Activated T-helper 2 cell treated with anti-CD3 and anti-CD28 coated beads, Interferon-gamma antibody, Interleukin-2, Interleukin-4, amounts not matched to agents 10 μg/mL and 5 μg/mL and 100 μg/mL, durations not matched to agents 14 hours and 24 hours and 36 hours (primary cell): ENCODE measurements around the gene NADK2. TPM values are rescaled to one million over a fixed set of nuclear protein-coding genes. Genes with fewer than 3 reads are reported as not detected.
"Not testable (repeated sequence)": the region's sequence is repeated elsewhere in the genome, so short reads cannot be mapped to it uniquely, and the experiment has no call there.

Source experiments
- DNase-seq: peaks from one replicate; pipeline ENCODE4 v3.0.0; 2021; ENCODE audit warnings: low spot score
- H3K27ac Mint-ChIP-seq: one replicate; pipeline ENCODE4 v1.8.0; 2021; ENCODE audit warnings: mixed read lengths
- H3K27me3 Mint-ChIP-seq: one replicate; pipeline ENCODE4 v1.8.0; 2021; ENCODE audit warnings: low read depth, mixed read lengths
- H3K36me3 Mint-ChIP-seq: one replicate; pipeline ENCODE4 v1.8.0; 2021; ENCODE audit warnings: low read depth, mixed read lengths
- H3K4me1 Mint-ChIP-seq: one replicate; pipeline ENCODE4 v1.8.0; 2021; ENCODE audit warnings: low read depth, mixed read lengths
- H3K4me3 Mint-ChIP-seq: one replicate; pipeline ENCODE4 v1.8.0; 2021; ENCODE audit warnings: low read depth, mild to moderate bottlenecking, moderate library complexity, mixed read lengths
- H3K9me3 Mint-ChIP-seq: one replicate; pipeline ENCODE4 v1.8.0; 2021; ENCODE audit warnings: mixed read lengths
- intact Hi-C: fragments of 100-400 bp; cut with micrococcal nuclease; formaldehyde crosslinking; loops from one replicate; pipeline ENCODE4 v1.15.1; 2023
- total RNA-seq: library from RNA; stranded (reverse); gene quantifications from 2 replicates; pipeline ENCODE4 v1.2.3, GENCODE V29; 2022

NADK2 gene
- 17.8 and 19.4 TPM in 2 replicates for total RNA-seq

DNA sequence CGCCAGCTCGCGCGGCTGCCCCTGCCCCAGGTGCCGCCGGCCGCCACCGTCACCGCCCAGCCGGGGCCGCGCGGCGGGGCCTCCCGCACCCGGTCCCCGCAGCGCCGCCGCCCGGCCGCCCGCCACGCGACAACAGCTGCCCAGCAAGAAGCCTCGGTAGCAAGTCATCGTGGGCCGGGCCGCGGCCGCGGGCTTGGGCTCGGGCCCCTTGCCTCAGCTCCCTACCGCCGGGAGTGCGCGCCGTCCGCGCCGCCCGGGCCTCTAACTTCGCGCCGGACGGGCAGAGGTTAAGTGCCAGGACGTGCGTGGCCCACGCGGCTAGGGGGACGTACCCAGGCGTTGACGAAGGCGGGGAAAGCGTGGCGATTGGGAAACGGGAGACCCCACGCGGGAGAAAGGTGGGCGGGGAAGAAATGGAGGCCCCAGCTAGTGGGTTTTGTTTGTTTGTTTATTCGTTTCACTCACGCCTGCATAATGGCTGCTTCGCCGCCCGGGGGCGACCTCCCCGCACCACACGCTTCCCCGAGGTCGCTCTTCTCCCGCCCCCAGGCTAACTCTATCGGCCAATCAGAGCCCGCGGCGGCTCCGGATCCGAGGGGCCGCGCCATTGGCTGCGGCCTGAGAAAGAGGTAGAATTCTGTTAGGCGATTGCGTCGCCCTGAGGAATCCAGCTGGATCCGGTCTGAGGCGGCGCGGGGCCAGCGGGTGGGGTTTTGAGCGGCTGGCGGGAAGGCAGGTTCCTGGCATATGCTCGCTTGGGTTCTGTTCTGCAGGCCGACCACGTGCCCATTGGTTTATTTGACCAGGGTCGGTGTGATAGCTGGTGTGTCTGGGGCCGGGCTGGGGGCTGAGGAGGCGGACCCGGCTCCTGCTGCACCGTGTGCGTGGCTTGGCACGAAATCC lies at the start of gene NADK2:
Gene NADK2 (minus strand): TSS at position 295 of the 903 bp plus-strand sequence. CDS start 127 bp downstream, at position 168.
- peaks cover 28% of the 10 kb centered on the region for H3K4me1 Mint-ChIP-seq
- no peaks in the 10 kb centered on the region for H3K36me3 Mint-ChIP-seq
- peak within 1 kb of the TSS; percentile 94 for H3K27ac Mint-ChIP-seq
- H3K9me3 Mint-ChIP-seq = no peaks in the 10 kb centered on the region
- peak; percentile 92 for DNase-seq
- peak within 1 kb of the TSS; percentile 82 for H3K4me3 Mint-ChIP-seq
- intact Hi-C loops = loop anchor here (1.0 to 10.0 kb wide), 4 partner anchors 91 to 634 kb away; partner anchors contain the start of genes LMBRD2 and NIPBL
- peaks cover 12% of the 10 kb centered on the region for H3K27me3 Mint-ChIP-seq

DNA sequence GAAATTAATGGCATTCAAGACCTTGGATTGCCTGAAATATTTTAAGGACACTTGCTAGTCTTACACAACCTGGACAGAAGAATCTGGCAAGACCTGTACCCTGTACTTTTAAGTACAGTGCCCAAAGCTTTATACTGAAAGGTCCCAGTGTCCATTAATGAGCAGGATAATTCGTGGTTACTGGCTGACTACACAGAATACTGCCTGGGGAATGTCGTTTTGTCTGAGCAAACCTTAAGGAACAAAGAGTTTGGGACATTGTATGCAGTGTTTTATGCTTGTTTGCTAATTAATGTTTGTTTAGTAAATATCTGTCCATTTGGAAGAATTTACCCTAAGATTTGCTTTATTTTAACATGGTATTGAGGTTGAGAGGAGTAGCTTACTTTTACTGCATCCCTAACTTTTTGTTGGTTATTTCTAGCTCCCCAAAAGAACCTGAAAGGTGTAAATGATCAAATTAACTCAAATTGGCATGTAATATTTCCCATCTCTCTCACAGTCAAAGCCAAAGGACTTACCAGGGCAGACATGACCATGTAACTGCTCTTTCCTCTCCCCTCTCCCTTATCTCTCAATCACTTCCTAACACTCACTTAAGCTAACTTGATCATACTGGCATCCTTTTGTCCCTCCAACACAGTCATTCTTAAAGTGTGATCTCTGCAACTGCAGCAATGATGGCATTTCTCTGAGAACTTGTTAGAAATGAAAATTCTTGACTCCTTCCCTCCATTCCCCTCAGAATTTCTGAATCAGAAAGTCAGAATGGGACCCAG lies 44.3 kb upstream of the NADK2 start:
- no peak for DNase-seq
- no peaks in the 10 kb centered on the region for H3K9me3 Mint-ChIP-seq
- intact Hi-C loops = no loop called here
- H3K27ac Mint-ChIP-seq = no peak overlapping the region
- H3K36me3 Mint-ChIP-seq = no peaks in the 10 kb centered on the region
- no peaks in the 10 kb centered on the region for H3K4me1 Mint-ChIP-seq
- H3K4me3 Mint-ChIP-seq = no peak overlapping the region
- H3K27me3 Mint-ChIP-seq = peaks cover 10% of the 10 kb centered on the region

GRCh38 chr5:36283775-36284174 lies 42.0 kb upstream of the NADK2 start:
- DNase-seq, H3K36me3 Mint-ChIP-seq, H3K4me1 Mint-ChIP-seq, H3K27ac Mint-ChIP-seq, H3K9me3 Mint-ChIP-seq, intact Hi-C loops, H3K4me3 Mint-ChIP-seq: not testable (repeated sequence)
- peaks cover 12% of the 10 kb centered on the region for H3K27me3 Mint-ChIP-seq

DNA sequence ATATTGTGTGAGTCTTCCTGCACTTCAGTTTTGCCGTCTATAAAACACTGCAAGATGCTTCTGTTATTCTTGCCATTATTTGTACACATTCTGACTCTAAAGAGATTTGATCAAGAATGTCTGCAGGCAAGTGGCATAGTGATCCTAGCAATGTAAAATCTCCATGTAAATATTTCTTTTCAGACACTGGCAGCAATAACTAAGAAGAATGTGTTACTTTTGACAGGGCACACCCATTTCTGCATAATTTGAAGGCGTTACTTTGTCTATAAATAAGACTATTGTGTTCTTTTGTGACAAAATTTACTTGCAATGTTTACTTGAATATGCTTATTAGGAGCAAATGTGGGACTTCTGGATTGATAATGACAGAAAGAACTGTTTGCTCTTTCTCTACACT lies 39.9 kb upstream of the NADK2 start:
- Mint-ChIP-seq H3K36me3 (no peaks in the 10 kb centered on the region), H3K27me3 (peaks cover 12% of the 10 kb centered on the region), H3K9me3 (no peaks in the 10 kb centered on the region), H3K4me1 (peaks cover 2% of the 10 kb centered on the region), H3K4me3 (no peak overlapping the region), H3K27ac (no peak overlapping the region)
- intact Hi-C loops = no loop called here
- no peak for DNase-seq

- H3K27me3 Mint-ChIP-seq = peaks cover 19% of the 10 kb centered on the region
- DNase-seq = no peak
- no peaks in the 10 kb centered on the region for H3K9me3 Mint-ChIP-seq
- intact Hi-C loops = loop anchor here (10.0 kb wide), 1 partner anchor 106 kb away; no protein-coding TSS in a partner anchor
- peaks cover 2% of the 10 kb centered on the region for H3K4me1 Mint-ChIP-seq
- no peak overlapping the region for H3K4me3 Mint-ChIP-seq
- no peaks in the 10 kb centered on the region for H3K36me3 Mint-ChIP-seq
- no peak overlapping the region for H3K27ac Mint-ChIP-seq
Observed at GRCh38 chr5:36279054-36279698, 37.5 kb upstream of the NADK2 start.

DNA sequence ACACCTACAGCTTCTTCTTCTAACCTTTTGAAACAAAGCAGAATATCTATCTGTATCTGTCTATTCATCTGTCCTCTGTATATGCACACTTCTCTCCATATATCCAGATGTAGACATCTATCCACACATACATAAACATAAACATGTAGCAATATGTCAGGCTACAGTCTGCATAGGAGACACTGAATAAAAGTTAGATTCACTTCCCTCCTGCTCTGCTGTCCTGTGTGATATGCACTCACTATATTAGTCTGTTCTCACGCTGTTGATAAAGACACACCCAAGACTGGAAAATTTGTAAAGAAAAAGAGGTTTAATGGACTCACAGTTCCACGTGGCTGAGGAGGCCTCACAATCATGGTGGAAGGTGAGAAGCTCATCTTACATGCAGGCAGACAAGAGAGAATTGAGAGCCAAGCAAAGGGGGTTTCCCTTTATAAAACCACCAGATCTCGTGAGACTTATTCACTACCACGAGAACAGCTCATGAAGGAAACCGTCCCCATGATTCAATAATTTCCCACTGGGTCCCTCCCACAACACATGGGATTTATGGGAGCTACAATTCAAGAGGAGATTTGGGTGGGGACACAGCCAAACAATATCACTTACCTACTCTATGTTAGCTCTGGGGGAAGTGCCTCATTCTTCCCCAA lies 35.9 kb upstream of the NADK2 start:
- intact Hi-C loops = loop anchor here (10.0 kb wide), 1 partner anchor 107 kb away; no protein-coding TSS in a partner anchor
- Mint-ChIP-seq H3K27me3 (peaks cover 16% of the 10 kb centered on the region), H3K27ac (no peak overlapping the region)

GRCh38 chr5:36276864-36277263 lies 35.1 kb upstream of the NADK2 start:
- Mint-ChIP-seq H3K4me3 (no peak overlapping the region), H3K27ac (no peak overlapping the region), H3K27me3 (peaks cover 17% of the 10 kb centered on the region), H3K36me3 (no peaks in the 10 kb centered on the region), H3K4me1 (peaks cover 2% of the 10 kb centered on the region), H3K9me3 (no peaks in the 10 kb centered on the region)
- no peak for DNase-seq
- intact Hi-C loops = loop anchor here (10.0 kb wide), 1 partner anchor 108 kb away; no protein-coding TSS in a partner anchor

More for the DNA sequence above, 35.9 kb upstream of the NADK2 start:
- DNase-seq = no peak
- Mint-ChIP-seq H3K4me1 (peaks cover 2% of the 10 kb centered on the region), H3K9me3 (no peaks in the 10 kb centered on the region), H3K4me3 (no peak overlapping the region), H3K36me3 (no peaks in the 10 kb centered on the region)

- DNase-seq = no peak
- Mint-ChIP-seq H3K9me3 (no peaks in the 10 kb centered on the region), H3K4me3 (no peak overlapping the region), H3K27me3 (peaks cover 23% of the 10 kb centered on the region), H3K27ac (no peak overlapping the region), H3K36me3 (no peaks in the 10 kb centered on the region), H3K4me1 (peaks cover 2% of the 10 kb centered on the region)
- intact Hi-C loops = loop anchor here (10.0 kb wide), 1 partner anchor 111 kb away; no protein-coding TSS in a partner anchor
Observed at GRCh38 chr5:36273809-36274526, 32.2 kb upstream of the NADK2 start.

DNA sequence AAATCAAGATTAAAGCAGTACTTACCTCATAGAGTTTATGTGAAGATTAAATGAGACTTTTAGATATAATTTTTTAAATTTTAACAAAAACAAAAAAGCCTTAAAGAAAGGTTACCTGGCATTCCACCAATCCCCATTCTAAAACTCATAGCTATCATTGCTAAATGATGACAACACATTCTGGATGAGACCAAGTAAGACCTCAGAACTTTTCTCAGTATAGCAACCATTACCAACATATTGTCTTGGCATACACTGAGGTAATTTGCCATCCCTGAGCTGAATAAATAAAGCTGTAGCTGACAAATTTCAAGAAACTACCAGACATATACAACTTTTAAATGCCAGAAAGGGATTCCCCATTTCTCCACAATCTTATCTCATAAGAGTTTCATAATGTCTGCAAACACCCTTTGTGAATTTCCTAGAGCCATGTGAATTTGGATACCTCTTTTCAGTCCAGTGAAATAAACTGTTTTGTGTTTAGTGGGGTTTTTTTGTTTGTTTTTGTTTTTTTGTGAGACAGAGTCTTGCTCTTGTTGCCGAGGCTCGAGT lies 30.5 kb upstream of the NADK2 start:
- intact Hi-C loops = loop anchor here (10.0 kb wide), 1 partner anchor 113 kb away; no protein-coding TSS in a partner anchor

GRCh38 chr5:36270876-36271575 lies 29.3 kb upstream of the NADK2 start:
- intact Hi-C loops = loop anchor here (10.0 kb wide), 1 partner anchor 114 kb away; no protein-coding TSS in a partner anchor
- Mint-ChIP-seq H3K4me3 (no peak overlapping the region), H3K9me3 (no peaks in the 10 kb centered on the region), H3K36me3 (no peaks in the 10 kb centered on the region), H3K27ac (no peak overlapping the region), H3K4me1 (no peaks in the 10 kb centered on the region), H3K27me3 (peaks cover 26% of the 10 kb centered on the region)
- DNase-seq = no peak

More for the DNA sequence above, 30.5 kb upstream of the NADK2 start:
- Mint-ChIP-seq H3K27me3 (peaks cover 26% of the 10 kb centered on the region), H3K9me3 (no peaks in the 10 kb centered on the region), H3K4me1 (no peaks in the 10 kb centered on the region), H3K4me3 (no peak overlapping the region), H3K36me3 (no peaks in the 10 kb centered on the region), H3K27ac (no peak overlapping the region)
- DNase-seq = no peak

- Mint-ChIP-seq H3K27me3 (peaks cover 21% of the 10 kb centered on the region), H3K4me1 (no peaks in the 10 kb centered on the region), H3K9me3 (no peaks in the 10 kb centered on the region), H3K4me3 (no peak overlapping the region), H3K36me3 (no peaks in the 10 kb centered on the region), H3K27ac (no peak overlapping the region)
- DNase-seq = no peak
- intact Hi-C loops = loop anchor here (10.0 kb wide), 1 partner anchor 115 kb away; no protein-coding TSS in a partner anchor
Observed at GRCh38 chr5:36270175-36270574, 28.4 kb upstream of the NADK2 start.
